Measurements from ENCODE around the gene UBR7. TPM values are rescaled to one million over a fixed set of nuclear protein-coding genes. Genes with fewer than 3 reads are reported as not detected.
A peak's percentile ranks its signal among the peaks of the same experiment; 100 is the strongest.

UBR7 gene
- total and polyA plus RNA-seq, 12 donors, result 7.8 to 32.9 (median 17.9) TPM

- DNase-seq, result peak in 4 of 7 donors; percentile 22 to 49 (median 37)
- H3K9me3 ChIP-seq (replicated peaks in 1 of 3), result no peaks in the 10 kb centered on the region
These were observed 60.2 kb downstream of the UBR7 start for GRCh38 chr14:93267149-93267711.

GRCh38 chr14:93268406-93268805 is 61.4 kb downstream of the UBR7 start:
- H3K4me1 ChIP-seq (replicated peaks in 1 of 2), result peaks cover 5 to 12% of the 10 kb centered on the region in 2 donors
- H3K9me3 ChIP-seq (replicated peaks in 1 of 3), result no peaks in the 10 kb centered on the region
- H3K27me3 ChIP-seq, result no peaks in the 10 kb centered on the region
- DNase-seq, result no peak
- H3K36me3 ChIP-seq (replicated peaks in 1 of 2), result peaks cover 0 to 7% of the 10 kb centered on the region in 2 donors
- 93 to 100% (median 98%) methylated on average over 1 of the region's 1 CpG for WGBS, 4 donors
- intact Hi-C loops (cut with DNase I), result no loop called here
- H3K27ac ChIP-seq, result no peak overlapping the region
- H3K4me3 ChIP-seq, result no peak overlapping the region
- TF ChIP-seq POLR2A (IDR thresholded peaks at IDR 0.05) (no peak), CTCF (IDR thresholded peaks at IDR 0.05) (no peak)

More at GRCh38 chr14:93267149-93267711, 60.2 kb downstream of the UBR7 start:
- peaks cover 0 to 9% of the 10 kb centered on the region in 2 donors for H3K36me3 ChIP-seq (replicated peaks in 1 of 2)
- TF ChIP-seq POLR2A (IDR thresholded peaks at IDR 0.05), result no peak
- TF ChIP-seq CTCF (IDR thresholded peaks at IDR 0.05), result no peak
- H3K27ac ChIP-seq, result no peak overlapping the region
- H3K27me3 ChIP-seq, result no peaks in the 10 kb centered on the region
- intact Hi-C loops (cut with DNase I), result no loop called here
- no peak overlapping the region for H3K4me3 ChIP-seq
- peaks cover 5 to 12% of the 10 kb centered on the region in 2 donors for H3K4me1 ChIP-seq (replicated peaks in 1 of 2)
- 51 to 70% (median 60%) methylated on average over 3 of the region's 3 CpGs for WGBS, 4 donors

- WGBS, 4 donors, result 64 to 73% (median 71%) methylated on average over 10 of the region's 10 CpGs
- peak in 1 of 2 donors; percentile 27 for TF ChIP-seq POLR2A (IDR thresholded peaks at IDR 0.05)
- TF ChIP-seq CTCF (IDR thresholded peaks at IDR 0.05), result no peak
- DNase-seq, result peak in 4 of 7 donors; percentile 31 to 53 (median 40)
- H3K27me3 ChIP-seq, result no peaks in the 10 kb centered on the region
- H3K36me3 ChIP-seq (replicated peaks in 1 of 2), result no peaks in the 10 kb centered on the region
- H3K27ac ChIP-seq, result peak overlapping the region in 2 of 5 donors; percentile 20 to 31
- H3K9me3 ChIP-seq (replicated peaks in 1 of 3), result no peaks in the 10 kb centered on the region
- peaks cover 5 to 12% of the 10 kb centered on the region in 2 donors for H3K4me1 ChIP-seq (replicated peaks in 1 of 2)
- no peak overlapping the region for H3K4me3 ChIP-seq
- intact Hi-C loops (cut with DNase I), result no loop called here
These were observed 62.4 kb downstream of the UBR7 start for GRCh38 chr14:93269341-93270068.

GRCh38 chr14:93271111-93271510 is 64.1 kb downstream of the UBR7 start:
- no peak overlapping the region for H3K4me3 ChIP-seq
- H3K9me3 ChIP-seq (replicated peaks in 1 of 3), result no peaks in the 10 kb centered on the region
- no peak for DNase-seq
- peaks cover 5 to 18% of the 10 kb centered on the region in 2 donors for H3K4me1 ChIP-seq (replicated peaks in 1 of 2)
- no peak overlapping the region for H3K27ac ChIP-seq
- 56 to 69% (median 61%) methylated on average over 6 of the region's 6 CpGs for WGBS, 4 donors
- no peaks in the 10 kb centered on the region for H3K27me3 ChIP-seq
- intact Hi-C loops (cut with DNase I), result no loop called here
- H3K36me3 ChIP-seq (replicated peaks in 1 of 2), result no peaks in the 10 kb centered on the region
- TF ChIP-seq CTCF (IDR thresholded peaks at IDR 0.05), result no peak
- no peak for TF ChIP-seq POLR2A (IDR thresholded peaks at IDR 0.05)
